GM21515 (cell line): ENCODE measurements around the gene USP53.
"Not testable (repeated sequence)": the region's sequence is repeated elsewhere in the genome, so short reads cannot be mapped to it uniquely, and the experiment has no call there.

Source experiments
- ATAC-seq: cut with Tn5 transposase; IDR thresholded peaks from one replicate; pipeline ENCODE4 v1.9.1; 2021; ENCODE audit not compliant: unreplicated experiment

Gene USP53

DNA sequence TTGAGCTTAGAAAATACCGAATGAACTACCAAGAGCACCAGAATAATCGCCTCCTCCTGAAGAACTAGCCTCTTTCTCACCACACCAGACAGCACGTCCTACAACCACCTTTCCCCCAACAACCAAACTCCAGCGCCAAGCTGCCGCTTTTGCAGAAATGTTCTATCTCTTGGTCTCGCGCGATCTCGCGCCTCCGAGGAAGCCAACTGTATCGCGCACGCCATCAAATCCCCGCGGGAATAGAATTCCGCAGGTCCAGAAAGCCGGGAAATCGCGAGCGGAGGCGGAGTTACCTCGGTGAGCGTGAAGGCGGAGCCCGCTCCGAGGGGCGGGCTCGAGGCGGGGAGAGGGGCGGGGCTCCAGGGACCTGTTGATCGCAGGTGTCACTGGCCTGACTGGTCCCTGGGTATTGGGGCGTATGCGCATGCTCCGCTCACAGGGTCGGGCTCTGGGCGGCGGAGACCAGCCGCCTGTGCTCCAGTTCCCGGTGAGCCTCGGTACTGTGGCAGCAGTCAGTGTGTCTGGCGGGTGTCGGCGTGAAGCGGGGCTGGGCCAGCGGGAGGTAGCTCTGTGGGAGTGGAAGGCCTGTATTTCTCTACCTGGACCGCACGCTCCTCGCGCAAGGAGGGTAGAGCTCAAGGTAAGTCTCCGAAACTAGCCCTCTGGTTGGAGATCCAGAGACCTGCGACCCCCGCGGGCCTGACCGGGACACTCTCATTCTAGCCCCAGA, at the start of gene USP53:
Gene USP53, plus strand, starts transcription at position 480 of the 730 bp plus-strand sequence. CDS start 27,047 bp downstream, outside the sequence.
- ATAC-seq, result peak; percentile 95

DNA sequence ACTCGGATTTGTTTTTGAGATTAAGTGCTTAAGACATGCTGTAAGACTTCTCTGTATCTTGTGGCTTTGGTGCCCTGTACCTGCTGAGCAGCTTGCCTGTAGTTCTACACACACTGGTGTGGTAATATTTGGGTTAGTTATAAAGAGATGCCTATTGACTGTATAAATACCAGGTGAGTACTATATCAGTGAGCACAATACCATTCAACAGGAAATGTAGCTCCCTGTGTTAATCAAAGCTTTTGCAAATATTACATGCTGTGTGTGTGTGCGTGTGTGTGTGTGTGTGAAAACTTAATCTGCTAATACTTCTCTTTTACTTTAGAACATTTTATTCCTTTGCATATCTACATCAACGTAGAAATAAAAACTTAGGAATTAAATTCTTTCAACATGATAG, 46.7 kb upstream of the USP53 start:
- ATAC-seq, result no peak

GRCh38 chr4:119170195-119170594, 42.3 kb upstream of the USP53 start:
- no peak for ATAC-seq

- ATAC-seq, result no peak
Measured at GRCh38 chr4:119172223-119172622, 40.3 kb upstream of the USP53 start.

- not testable (repeated sequence) for ATAC-seq
Measured at GRCh38 chr4:119173729-119174361, 38.7 kb upstream of the USP53 start.

GRCh38 chr4:119179011-119179410, 33.5 kb upstream of the USP53 start:
- ATAC-seq, result no peak

DNA sequence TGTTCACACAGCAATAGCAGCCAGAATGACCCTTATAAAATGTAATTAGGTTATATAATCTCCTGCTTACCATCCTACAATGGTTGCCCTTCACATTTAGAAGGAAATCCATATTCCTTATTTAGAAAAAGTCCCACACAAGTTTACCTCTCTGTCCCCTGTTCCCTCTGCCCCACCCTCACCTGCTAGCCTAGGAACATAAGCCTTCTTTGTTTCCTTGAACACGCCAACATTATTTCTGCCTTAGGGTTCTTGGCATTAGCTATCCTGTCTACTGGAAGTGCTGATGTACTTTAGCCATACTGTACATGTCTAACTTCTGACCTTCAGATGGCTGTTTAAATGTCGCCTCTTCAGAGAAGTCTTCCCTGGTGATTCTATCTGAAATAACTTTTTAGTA, 28.4 kb upstream of the USP53 start:
- no peak for ATAC-seq

GRCh38 chr4:119189638-119190037, 22.9 kb upstream of the USP53 start:
- no peak for ATAC-seq

- ATAC-seq, result no peak
Measured at GRCh38 chr4:119190354-119190753, 22.2 kb upstream of the USP53 start.

DNA sequence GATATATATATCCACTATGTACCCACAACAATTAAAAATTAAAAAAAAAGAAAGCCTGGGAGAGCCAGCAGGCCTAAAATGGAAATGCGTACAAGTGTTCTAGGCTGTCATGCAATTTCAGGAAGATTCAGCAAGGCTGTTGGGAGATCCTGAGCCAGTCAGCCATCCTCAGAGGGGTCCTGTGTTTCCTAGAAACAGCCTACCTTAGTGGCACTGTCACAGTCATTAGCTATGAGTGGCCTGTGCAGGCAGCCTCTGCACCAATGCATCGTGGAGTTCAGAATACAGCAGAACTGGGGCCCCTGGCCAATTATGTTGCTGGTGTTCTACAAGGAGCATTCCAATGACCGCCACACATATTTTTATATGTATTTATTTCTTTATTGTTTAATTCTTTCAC, 21.0 kb upstream of the USP53 start:
- ATAC-seq, result no peak

DNA sequence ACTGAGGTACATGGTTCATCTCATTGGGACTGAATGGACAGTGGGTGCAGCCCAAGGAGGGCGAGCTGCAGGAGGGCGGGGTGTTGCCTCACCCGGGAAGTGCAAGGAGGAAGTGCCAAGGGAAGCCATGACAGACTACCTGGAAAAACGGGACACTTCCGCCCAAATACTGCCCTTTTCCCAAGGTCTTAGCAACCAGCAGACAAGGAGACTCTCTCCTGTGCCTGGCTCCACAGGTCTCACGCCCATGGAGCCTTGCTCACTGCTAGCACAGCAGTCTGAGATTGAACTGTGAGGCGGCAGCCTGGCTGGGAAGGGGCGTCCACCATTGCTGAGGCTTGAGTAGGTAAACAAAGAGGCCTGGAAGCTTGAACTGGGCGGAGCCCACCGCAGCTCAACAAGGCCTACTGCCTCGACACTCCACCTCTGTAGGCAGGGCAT, 14.7 kb upstream of the USP53 start:
- ATAC-seq, result no peak

DNA sequence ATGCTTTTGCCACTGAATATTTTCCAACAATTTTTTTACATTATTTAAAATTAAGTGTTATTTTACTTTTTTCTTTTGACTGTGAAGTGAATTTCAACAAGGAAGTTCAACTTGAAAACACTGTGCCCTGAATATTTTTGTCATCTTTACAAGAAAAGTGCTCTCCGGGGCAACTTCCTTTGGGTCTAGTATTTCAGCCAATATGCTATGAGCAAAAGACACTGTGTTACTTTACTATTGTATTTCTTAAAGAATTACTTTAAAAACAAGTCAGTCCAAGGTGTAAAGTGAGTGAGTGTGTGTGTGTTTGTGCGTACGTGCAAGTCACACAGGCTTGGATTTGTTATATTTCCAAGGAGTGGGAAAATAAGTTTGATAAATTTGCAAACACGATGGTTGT, 7.6 kb upstream of the USP53 start:
- no peak for ATAC-seq

- no peak for ATAC-seq
Measured at GRCh38 chr4:119205690-119206089, 6.8 kb upstream of the USP53 start.

DNA sequence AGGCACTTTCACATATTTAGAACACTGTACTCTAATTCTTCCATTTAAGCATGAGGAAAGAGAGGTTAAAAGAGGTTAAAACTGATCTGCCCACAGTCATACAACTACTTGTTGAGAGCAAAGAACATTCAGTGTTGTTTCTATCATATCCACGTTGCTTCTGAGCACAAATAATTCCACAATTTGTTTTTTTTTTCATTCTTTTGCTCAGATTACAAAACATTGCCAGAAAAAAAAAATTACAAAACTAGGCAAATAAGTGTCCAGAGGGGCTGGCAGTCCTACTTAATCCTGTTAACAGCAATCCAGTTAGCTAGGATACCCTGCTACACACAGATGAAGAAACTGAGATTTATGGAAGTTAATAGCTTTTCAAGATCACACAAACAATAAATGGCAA, 6.3 kb upstream of the USP53 start:
- ATAC-seq, result no peak

GRCh38 chr4:119207051-119207450, 5.5 kb upstream of the USP53 start:
- no peak for ATAC-seq

GRCh38 chr4:119209077-119209476, 3.4 kb upstream of the USP53 start:
- no peak for ATAC-seq

- no peak for ATAC-seq
Measured at GRCh38 chr4:119209586-119209985, 2.9 kb upstream of the USP53 start.

GRCh38 chr4:119210775-119211174, 1.7 kb upstream of the USP53 start:
- no peak for ATAC-seq

DNA sequence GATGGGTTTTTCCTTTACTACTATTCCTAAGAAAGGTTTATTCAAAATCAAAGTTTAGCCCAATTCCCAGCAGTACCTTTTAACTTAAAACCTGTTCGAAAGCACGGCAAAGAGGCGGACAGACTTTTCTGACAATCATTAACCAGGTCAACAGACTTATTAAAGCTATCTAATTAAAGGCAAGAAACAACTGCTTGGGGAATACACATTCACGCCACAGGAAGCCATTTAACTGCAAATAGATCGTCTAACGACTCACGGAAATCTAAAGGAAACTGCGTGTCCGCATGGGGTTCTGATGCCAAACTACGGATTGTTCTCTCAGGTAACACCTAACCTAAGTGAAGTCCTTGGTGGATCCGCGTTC, 663 bp upstream of the USP53 start:
- peak; percentile 10 for ATAC-seq

DNA sequence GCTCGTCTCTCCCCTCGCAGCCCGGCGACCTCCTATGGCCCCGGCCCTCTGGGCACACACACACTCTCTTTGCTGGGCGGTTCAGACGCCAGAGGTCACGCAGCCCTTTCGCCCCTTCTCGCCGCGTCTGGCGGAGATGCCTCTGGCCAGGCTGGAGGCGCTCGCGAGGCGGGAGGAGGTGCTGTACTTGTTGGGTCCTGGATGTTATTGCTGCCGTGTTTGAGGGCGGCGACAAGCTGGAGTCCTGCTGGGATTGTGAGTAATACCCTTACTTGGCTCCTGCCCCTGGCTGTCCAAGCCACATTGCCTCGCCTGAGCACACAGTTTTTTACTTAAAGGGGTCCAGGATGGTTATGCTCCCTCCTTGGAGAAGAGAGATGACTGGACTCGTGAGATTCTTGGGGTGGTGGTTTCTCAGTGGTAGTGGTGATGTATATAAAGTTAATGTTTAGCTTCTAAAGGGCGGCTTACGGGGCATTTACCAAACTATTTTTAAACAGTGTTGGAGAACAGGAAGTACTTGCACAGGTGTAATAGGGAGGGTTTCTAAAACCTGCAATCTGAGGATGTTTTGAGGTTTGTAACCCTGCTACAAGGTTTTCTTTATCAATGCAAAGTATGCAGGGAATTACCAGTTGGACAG, 572 bp downstream of the USP53 start:
- ATAC-seq, result peak; percentile 60

GRCh38 chr4:119218093-119218492, 5.6 kb downstream of the USP53 start:
- ATAC-seq, result no peak

GRCh38 chr4:119221412-119221811, 8.9 kb downstream of the USP53 start:
- ATAC-seq, result no peak
